Activated T-cell treated with anti-CD3 and anti-CD28 coated beads, Interleukin-2, amount 50 U/mL, for 48 hours (primary cell): Measurements from ENCODE around the gene HS3ST1.
"Not testable (repeated sequence)": the region's sequence is repeated elsewhere in the genome, so short reads cannot be mapped to it uniquely, and the experiment has no call there.

Source experiments
- DNase-seq, 2 experiments: peaks; one replicate each; pipeline ENCODE4 v3.0.0-alpha.2; 2020

HS3ST1 gene

GRCh38 chr4:11399461-11399971 lies 29.2 kb downstream of the HS3ST1 start:
- no peak for DNase-seq

- DNase-seq = no peak
Measured at GRCh38 chr4:11397819-11398610, 30.7 kb downstream of the HS3ST1 start.

GRCh38 chr4:11397146-11397545 lies 31.5 kb downstream of the HS3ST1 start:
- no peak for DNase-seq

GRCh38 chr4:11393551-11393950 lies 35.1 kb downstream of the HS3ST1 start:
- DNase-seq = no peak

GRCh38 chr4:11384072-11384471 lies 44.6 kb downstream of the HS3ST1 start:
- not testable (repeated sequence) for DNase-seq

- no peak for DNase-seq
Measured at GRCh38 chr4:11376571-11376970, 52.1 kb downstream of the HS3ST1 start.

GRCh38 chr4:11376146-11376545 lies 52.5 kb downstream of the HS3ST1 start:
- DNase-seq = no peak

GRCh38 chr4:11368701-11369115 lies 60.0 kb downstream of the HS3ST1 start:
- no peak for DNase-seq

- no peak for DNase-seq
Measured at GRCh38 chr4:11367371-11367770, 61.3 kb downstream of the HS3ST1 start.

- no peak for DNase-seq
Measured at GRCh38 chr4:11366859-11367258, 61.8 kb downstream of the HS3ST1 start.

- DNase-seq = no peak
Measured at GRCh38 chr4:11365039-11365438, 63.7 kb downstream of the HS3ST1 start.

GRCh38 chr4:11359591-11359990 lies 69.1 kb downstream of the HS3ST1 start:
- no peak for DNase-seq

- no peak for DNase-seq
Measured at GRCh38 chr4:11355226-11355625, 73.5 kb downstream of the HS3ST1 start.

GRCh38 chr4:11354531-11354930 lies 74.2 kb downstream of the HS3ST1 start:
- no peak for DNase-seq

GRCh38 chr4:11348449-11349088 lies 80.1 kb downstream of the HS3ST1 start:
- no peak for DNase-seq

- DNase-seq = no peak
Measured at GRCh38 chr4:11344916-11345315, 83.8 kb downstream of the HS3ST1 start.

- DNase-seq = no peak
Measured at GRCh38 chr4:11343536-11343935, 85.2 kb downstream of the HS3ST1 start.
